Fibroblast of lung (primary cell): ENCODE data around the gene CD59. TPM values are rescaled to one million over a fixed set of nuclear protein-coding genes. Genes with fewer than 3 reads are reported as not detected.

Source experiments
- DNase-seq, 2 donors: peaks; one replicate each; pipeline versions ENCODE4 v3.0.0 to v3.0.0-alpha.2; 2010; ENCODE audit warnings: low read depth in 2 of 2
- H2AFZ ChIP-seq: 2 replicates; pipeline ENCODE4 v1.5.1; 2012; ENCODE audit warnings: low read length, control low read depth, inconsistent platforms
- H3K27ac ChIP-seq: 2 replicates; pipeline ENCODE4 v1.5.1; 2011; ENCODE audit warnings: low read length, control low read depth; ENCODE audit not compliant: insufficient read depth
- H3K27me3 ChIP-seq: 2 replicates; pipeline ENCODE4 v1.5.1; 2011; ENCODE audit warnings: mild to moderate bottlenecking, low read length; ENCODE audit not compliant: control insufficient read depth, insufficient read depth
- H3K36me3 ChIP-seq: 2 replicates; pipeline ENCODE4 v1.5.1; 2011; ENCODE audit warnings: low read length; ENCODE audit not compliant: control insufficient read depth, insufficient read depth
- H3K4me1 ChIP-seq: 2 replicates; pipeline ENCODE4 v1.5.1; 2011; ENCODE audit warnings: low read length; ENCODE audit not compliant: control insufficient read depth, insufficient read depth; ENCODE audit errors: extremely low read depth
- H3K4me2 ChIP-seq: 2 replicates; pipeline ENCODE4 v1.5.1; 2011; ENCODE audit warnings: low read length, control low read depth; ENCODE audit not compliant: insufficient read depth; ENCODE audit errors: extremely low read depth
- H3K4me3 ChIP-seq, 4 experiments: fragments of 200-600 bp in 1 of 4; sonication (generic) in 1 of 4; replicated peaks in 1 of 4; 2 replicates each; pipeline ENCODE4 v1.5.1; 2011 to 2016; ENCODE audit warnings: low read length in 4 of 4, low read depth in 3 of 4, mild to moderate bottlenecking in 3 of 4, control low read depth in 2 of 4, inconsistent platforms in 1 of 4, mixed read lengths in 1 of 4; ENCODE audit not compliant: insufficient read depth in 1 of 4; ENCODE audit errors: control extremely low read depth in 1 of 4
- H3K79me2 ChIP-seq: 2 replicates; pipeline ENCODE4 v1.5.1; 2012; ENCODE audit warnings: mild to moderate bottlenecking, low read length, inconsistent platforms; ENCODE audit not compliant: control insufficient read depth, insufficient read depth
- H3K9ac ChIP-seq: 2 replicates; pipeline ENCODE4 v1.5.1; 2011; ENCODE audit warnings: mild to moderate bottlenecking, low read length, control low read depth; ENCODE audit not compliant: insufficient read depth
- H3K9me3 ChIP-seq: 2 replicates; pipeline ENCODE4 v1.5.1; 2012; ENCODE audit warnings: low read depth, low read length; ENCODE audit not compliant: control insufficient read depth, insufficient read depth
- H4K20me1 ChIP-seq: 2 replicates; pipeline ENCODE4 v1.5.1; 2011; ENCODE audit warnings: low read length; ENCODE audit not compliant: control insufficient read depth, insufficient read depth; ENCODE audit errors: extremely low read depth
- CTCF ChIP-seq, 2 donors: IDR thresholded peaks in 1 of 2; conservative IDR thresholded peaks in 1 of 2; 1 replicate in 1 of 2; 2 replicates in 1 of 2; pipeline ENCODE4 v1.5.1; 2011 to 2012; ENCODE audit warnings: low read length in 2 of 2, control low read depth in 1 of 2, inconsistent platforms in 1 of 2, low read depth in 1 of 2, mild to moderate bottlenecking in 1 of 2
- EZH2 ChIP-seq: IDR thresholded peaks from 2 replicates; pipeline ENCODE4 v1.5.1; 2012; ENCODE audit warnings: low read length, control low read depth, mild to moderate bottlenecking; ENCODE audit errors: missing control alignments
- polyA plus RNA-seq, 2 donors: library from polyadenylated mRNA; depleted of rRNA in 1 of 2; stranded (reverse) in 1 of 2; unstranded in 1 of 2; fragments of >200 nt; gene quantifications; 2 replicates each; pipeline ENCODE4 v1.2.1, GENCODE V29; 2011 to 2012; ENCODE audit warnings: missing spikeins in 1 of 2
- total RNA-seq: library from RNA; depleted of rRNA; stranded (reverse); fragments of >200 nt; gene quantifications from 2 replicates; pipeline ENCODE4 v1.2.1, GENCODE V29; 2014

Gene CD59
- total and polyA plus RNA-seq, 2 donors (not counting 1 experiment from before 2014, with no cell fraction given), result 380 to 1,165 TPM

- TF ChIP-seq CTCF (conservative IDR thresholded peaks at IDR 0.05 in 1 of 2, IDR thresholded peaks at IDR 0.05 in 1 of 2; ENCODE audit: low read depth in 1 of 2, low read length in 2 of 2), result no peak
- TF ChIP-seq EZH2, result no peak
- Histone ChIP-seq H3K27ac (no peak overlapping the region), H3K27me3 (no peaks in the 10 kb centered on the region), H3K79me2 (no peaks in the 10 kb centered on the region), H3K9me3 (no peaks in the 10 kb centered on the region), H4K20me1 (no peaks in the 10 kb centered on the region), H3K9ac (no peak overlapping the region), H3K4me1 (peaks cover 27% of the 10 kb centered on the region), H3K4me3 (no peak overlapping the region), H3K36me3 (no peaks in the 10 kb centered on the region), H3K4me2 (no peak overlapping the region), H2AFZ (no peak overlapping the region)
- no peak for DNase-seq
Observed at GRCh38 chr11:33695051-33695566, 41.1 kb downstream of the CD59 start.

- Histone ChIP-seq H2AFZ (no peak overlapping the region), H3K9me3 (no peaks in the 10 kb centered on the region), H3K36me3 (no peaks in the 10 kb centered on the region), H4K20me1 (no peaks in the 10 kb centered on the region), H3K27ac (no peak overlapping the region), H3K4me2 (no peak overlapping the region), H3K4me3 (no peak overlapping the region), H3K9ac (no peak overlapping the region), H3K79me2 (no peaks in the 10 kb centered on the region), H3K27me3 (no peaks in the 10 kb centered on the region), H3K4me1 (peaks cover 28% of the 10 kb centered on the region)
- TF ChIP-seq EZH2, result no peak
- no peak for TF ChIP-seq CTCF (conservative IDR thresholded peaks at IDR 0.05 in 1 of 2, IDR thresholded peaks at IDR 0.05 in 1 of 2; ENCODE audit: low read depth in 1 of 2, low read length in 2 of 2)
- DNase-seq, result no peak
Observed at GRCh38 chr11:33694346-33695050, 41.7 kb downstream of the CD59 start.

- DNase-seq, result no peak
- H2AFZ ChIP-seq, result no peak overlapping the region
- H3K9ac ChIP-seq, result no peak overlapping the region
- H3K27ac ChIP-seq, result peak overlapping the region; percentile 95
- H3K79me2 ChIP-seq, result no peaks in the 10 kb centered on the region
- no peaks in the 10 kb centered on the region for H3K27me3 ChIP-seq
- no peaks in the 10 kb centered on the region for H4K20me1 ChIP-seq
- no peaks in the 10 kb centered on the region for H3K9me3 ChIP-seq
- TF ChIP-seq EZH2 (no peak), CTCF (conservative IDR thresholded peaks at IDR 0.05 in 1 of 2, IDR thresholded peaks at IDR 0.05 in 1 of 2; ENCODE audit: low read depth in 1 of 2, low read length in 2 of 2) (no peak)
- no peaks in the 10 kb centered on the region for H3K36me3 ChIP-seq
- H3K4me2 ChIP-seq, result peak overlapping the region; percentile 92
- H3K4me1 ChIP-seq, result peaks cover 37% of the 10 kb centered on the region
- peak overlapping the region in 1 of 4 experiments; percentile 9 for H3K4me3 ChIP-seq
Observed at GRCh38 chr11:33692541-33692940, 43.7 kb downstream of the CD59 start.
